ENCODE data around the gene MTSS2.
A peak's percentile ranks its signal among the peaks of the same experiment; 100 is the strongest.

Gene MTSS2

GRCh38 chr16:70702624-70703023, 16.8 kb upstream of the MTSS2 start:
- Histone ChIP-seq H3K27ac (peak overlapping the region in 20 of 21 experiments; percentile 36 to 95 (median 78)), H3K4me3 (no peak overlapping the region)

GRCh38 chr16:70701998-70702397, 16.1 kb upstream of the MTSS2 start:
- H3K27ac ChIP-seq, result peak overlapping the region in 19 of 21 experiments; percentile 60 to 95 (median 78)
- H3K4me3 ChIP-seq, result no peak overlapping the region

GRCh38 chr16:70701596-70701995, 15.7 kb upstream of the MTSS2 start:
- peak overlapping the region in 15 of 21 experiments; percentile 60 to 95 (median 79) for H3K27ac ChIP-seq
- H3K4me3 ChIP-seq, result no peak overlapping the region

- Histone ChIP-seq H3K4me3 (no peak overlapping the region), H3K27ac (peak overlapping the region in 17 of 21 experiments; percentile 53 to 95 (median 78))
Observed at GRCh38 chr16:70701036-70701435, 15.2 kb upstream of the MTSS2 start.

- no peak overlapping the region for H3K4me3 ChIP-seq
Observed at GRCh38 chr16:70700101-70701020, 14.5 kb upstream of the MTSS2 start.

GRCh38 chr16:70699696-70700095, 13.8 kb upstream of the MTSS2 start:
- H3K27ac ChIP-seq, result peak overlapping the region in 19 of 21 experiments; percentile 26 to 95 (median 75)

More at GRCh38 chr16:70700101-70701020, 14.5 kb upstream of the MTSS2 start:
- peak overlapping the region in 20 of 21 experiments; percentile 26 to 95 (median 74) for H3K27ac ChIP-seq

GRCh38 chr16:70698901-70699300, 13.0 kb upstream of the MTSS2 start:
- no peak overlapping the region for H3K4me3 ChIP-seq
- peak overlapping the region in 14 of 21 experiments; percentile 20 to 90 (median 74) for H3K27ac ChIP-seq

More at GRCh38 chr16:70699696-70700095, 13.8 kb upstream of the MTSS2 start:
- no peak overlapping the region for H3K4me3 ChIP-seq

- H3K27ac ChIP-seq, result peak overlapping the region in 20 of 21 experiments; percentile 34 to 91 (median 76)
- H3K4me3 ChIP-seq, result no peak overlapping the region
Observed at GRCh38 chr16:70697594-70698170, 11.8 kb upstream of the MTSS2 start.

- no peak overlapping the region for H3K4me3 ChIP-seq
- H3K27ac ChIP-seq, result peak overlapping the region in 20 of 21 experiments; percentile 34 to 91 (median 76)
Observed at GRCh38 chr16:70696952-70697593, 11.2 kb upstream of the MTSS2 start.

GRCh38 chr16:70696355-70696754, 10.5 kb upstream of the MTSS2 start:
- H3K27ac ChIP-seq, result peak overlapping the region in 20 of 21 experiments; percentile 26 to 91 (median 76)
- H3K4me3 ChIP-seq, result no peak overlapping the region

GRCh38 chr16:70695331-70696070, 9.6 kb upstream of the MTSS2 start:
- Histone ChIP-seq H3K27ac (peak overlapping the region in 18 of 21 experiments; percentile 21 to 91 (median 74)), H3K4me3 (no peak overlapping the region)

- Histone ChIP-seq H3K27ac (peak overlapping the region in 13 of 21 experiments; percentile 0 to 91 (median 77)), H3K4me3 (no peak overlapping the region)
Observed at GRCh38 chr16:70694868-70695218, 9.0 kb upstream of the MTSS2 start.

- Histone ChIP-seq H3K27ac (peak overlapping the region in 18 of 21 experiments; percentile 10 to 91 (median 72)), H3K4me3 (no peak overlapping the region)
Observed at GRCh38 chr16:70694088-70694867, 8.4 kb upstream of the MTSS2 start.

GRCh38 chr16:70692873-70693671, 7.2 kb upstream of the MTSS2 start:
- no peak overlapping the region for H3K4me3 ChIP-seq
- H3K27ac ChIP-seq, result peak overlapping the region in 19 of 21 experiments; percentile 10 to 91 (median 72)

GRCh38 chr16:70692130-70692872, 6.4 kb upstream of the MTSS2 start:
- H3K4me3 ChIP-seq, result no peak overlapping the region
- peak overlapping the region in 20 of 21 experiments; percentile 48 to 91 (median 72) for H3K27ac ChIP-seq

GRCh38 chr16:70691223-70692129, 5.6 kb upstream of the MTSS2 start:
- H3K4me3 ChIP-seq, result no peak overlapping the region

More at GRCh38 chr16:70691223-70692129, 5.6 kb upstream of the MTSS2 start:
- H3K27ac ChIP-seq, result peak overlapping the region in 20 of 21 experiments; percentile 36 to 91 (median 74)

Measured in skin epidermis (tissue), 12 donors.